NCI-H2171 (cell line): Measurements from ENCODE around the gene OPHN1.
"Not testable (repeated sequence)": the region's sequence is repeated elsewhere in the genome, so short reads cannot be mapped to it uniquely, and the experiment has no call there.

ENCODE experiments used
- DNase-seq: peaks from one replicate; lab custom pipeline; 2025; lab: John Stamatoyannopoulos, UW

Gene OPHN1

GRCh38 chrX:68163441-68163840 is 269.9 kb downstream of the OPHN1 start:
- no peak for DNase-seq

- DNase-seq: no peak
Observed at GRCh38 chrX:68147848-68148247, 285.4 kb downstream of the OPHN1 start.

GRCh38 chrX:68146054-68146453 is 287.2 kb downstream of the OPHN1 start:
- DNase-seq: no peak

- no peak for DNase-seq
Observed at GRCh38 chrX:68139791-68140190, 293.5 kb downstream of the OPHN1 start.

- DNase-seq: no peak
Observed at GRCh38 chrX:68133181-68133580, 300.1 kb downstream of the OPHN1 start.

- DNase-seq: no peak
Observed at GRCh38 chrX:68132749-68133148, 300.5 kb downstream of the OPHN1 start.

GRCh38 chrX:68121835-68122234 is 311.5 kb downstream of the OPHN1 start:
- no peak for DNase-seq

- no peak for DNase-seq
Observed at GRCh38 chrX:68121371-68121770, 311.9 kb downstream of the OPHN1 start.

- no peak for DNase-seq
Observed at GRCh38 chrX:68115371-68115770, 317.9 kb downstream of the OPHN1 start.

GRCh38 chrX:68114573-68115129 is 318.6 kb downstream of the OPHN1 start:
- peak; percentile 40 for DNase-seq

GRCh38 chrX:68113837-68114572 is 319.3 kb downstream of the OPHN1 start:
- no peak for DNase-seq

- no peak for DNase-seq
Observed at GRCh38 chrX:68112321-68112720, 321.0 kb downstream of the OPHN1 start.

GRCh38 chrX:68109162-68109561 is 324.1 kb downstream of the OPHN1 start:
- DNase-seq: no peak

GRCh38 chrX:68098431-68098830 is 334.9 kb downstream of the OPHN1 start:
- no peak for DNase-seq

GRCh38 chrX:68090266-68090665 is 343.0 kb downstream of the OPHN1 start:
- DNase-seq: no peak

- DNase-seq: no peak
Observed at GRCh38 chrX:68087526-68087925, 345.8 kb downstream of the OPHN1 start.

- no peak for DNase-seq
Observed at GRCh38 chrX:68086709-68087108, 346.6 kb downstream of the OPHN1 start.

- no peak for DNase-seq
Observed at GRCh38 chrX:68084765-68085164, 348.5 kb downstream of the OPHN1 start.

GRCh38 chrX:68083510-68083909 is 349.8 kb downstream of the OPHN1 start:
- no peak for DNase-seq

GRCh38 chrX:68079961-68080360 is 353.3 kb downstream of the OPHN1 start:
- DNase-seq: no peak

GRCh38 chrX:68078801-68079200 is 354.5 kb downstream of the OPHN1 start:
- not testable (repeated sequence) for DNase-seq

GRCh38 chrX:68077378-68077777 is 355.9 kb downstream of the OPHN1 start:
- no peak for DNase-seq

GRCh38 chrX:68072041-68072440 is 361.3 kb downstream of the OPHN1 start:
- no peak for DNase-seq

- DNase-seq: not testable (repeated sequence)
Observed at GRCh38 chrX:68070119-68070518, 363.2 kb downstream of the OPHN1 start.
